Measurements from ENCODE around the gene GRM8.
A peak's percentile ranks its signal among the peaks of the same experiment; 100 is the strongest.
"Not testable (repeated sequence)": the region's sequence is repeated elsewhere in the genome, so short reads cannot be mapped to it uniquely, and the experiment has no call there.

The GRM8 gene

DNA sequence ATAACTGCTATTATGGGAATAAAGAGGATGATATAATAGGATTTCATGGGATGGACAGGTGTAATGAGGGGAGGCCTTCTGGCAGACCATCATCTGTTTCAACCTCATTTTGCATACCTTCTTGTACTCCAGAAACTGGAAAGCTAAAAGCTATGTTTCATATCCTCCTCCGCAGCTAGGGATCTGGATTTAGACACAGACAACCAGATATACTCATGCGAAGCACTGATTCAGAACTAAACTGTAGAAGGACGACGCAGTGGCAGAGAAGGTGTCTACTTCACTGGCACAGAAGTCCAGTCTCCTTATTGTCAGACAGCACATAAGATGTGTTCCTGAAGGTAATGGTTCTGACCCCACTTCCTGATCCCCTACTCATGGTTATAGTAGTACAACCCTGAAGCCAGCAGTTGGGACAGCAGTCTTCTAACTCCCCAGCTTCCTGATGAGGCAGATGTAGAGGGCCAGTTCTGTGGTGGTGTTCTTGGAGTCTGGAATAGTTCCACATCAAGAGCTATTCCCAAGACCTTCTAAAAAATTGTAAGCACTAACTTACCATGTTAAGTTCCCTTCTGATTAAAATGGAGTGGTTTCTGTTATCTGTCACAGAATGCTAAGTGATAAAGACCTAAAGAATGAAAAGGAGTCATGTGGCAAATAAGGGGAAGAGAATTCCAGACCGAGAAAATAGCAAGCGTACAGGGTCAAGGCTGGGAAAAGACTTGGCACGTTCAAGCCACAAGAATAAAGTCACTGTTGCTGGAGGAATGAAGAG is 550.3 kb downstream of the GRM8 start:
- DNase-seq: no peak

DNA sequence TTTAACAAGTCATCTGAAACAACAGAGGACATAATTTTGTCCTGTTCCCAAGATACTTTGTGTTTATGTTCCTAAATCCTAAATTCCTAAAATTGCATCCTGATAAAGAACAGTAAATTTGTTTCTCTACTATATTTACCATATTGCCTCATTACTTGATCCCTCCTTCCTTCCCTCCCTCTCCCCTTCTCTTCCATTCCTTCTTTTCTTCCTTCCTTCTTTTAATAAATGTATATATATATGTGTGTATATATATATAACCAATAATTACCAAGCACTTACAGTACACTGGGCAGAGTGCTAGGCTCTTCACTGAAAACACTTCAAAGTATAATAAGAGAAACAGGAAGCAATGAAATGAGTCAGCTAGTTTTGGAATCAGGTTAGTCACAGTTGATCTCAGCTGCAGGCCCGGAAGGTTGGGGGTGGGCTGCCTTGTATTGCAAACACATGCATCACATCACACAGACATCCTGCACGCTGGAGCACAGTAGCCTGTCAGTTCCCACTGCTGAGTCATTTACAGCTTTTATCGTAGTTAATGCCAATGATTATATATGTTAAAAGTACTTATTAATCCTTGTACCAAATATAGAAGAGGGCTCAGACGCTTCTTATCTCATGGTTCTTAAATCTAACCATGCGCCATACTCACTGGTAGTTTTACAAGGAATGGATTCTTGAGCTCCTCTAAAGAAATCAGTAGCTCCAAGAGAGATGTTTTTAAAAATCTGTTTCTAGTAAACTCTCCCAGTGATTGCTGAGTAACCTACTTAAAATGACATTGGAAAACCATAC is 551.7 kb downstream of the GRM8 start:
- DNase-seq: peak; percentile 60

DNA sequence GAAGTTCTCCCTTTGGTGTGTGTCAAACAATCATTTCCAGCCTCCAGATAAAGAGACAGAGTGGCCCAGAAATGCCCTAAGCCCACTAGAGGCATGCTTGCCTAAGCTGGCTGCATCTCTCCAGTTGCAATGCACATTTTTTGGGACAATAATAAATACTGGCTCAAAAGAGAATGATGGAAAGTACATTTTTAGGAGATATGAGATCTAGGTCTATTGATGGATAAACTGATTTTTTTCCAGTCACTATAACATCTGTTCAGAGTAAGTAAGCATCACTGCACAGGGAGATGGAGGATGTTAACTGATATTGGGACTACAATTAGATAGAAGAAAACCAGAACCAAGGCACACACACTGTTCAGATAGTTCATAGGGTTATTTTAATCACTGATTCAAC is 553.0 kb downstream of the GRM8 start:
- no peak for DNase-seq

DNA sequence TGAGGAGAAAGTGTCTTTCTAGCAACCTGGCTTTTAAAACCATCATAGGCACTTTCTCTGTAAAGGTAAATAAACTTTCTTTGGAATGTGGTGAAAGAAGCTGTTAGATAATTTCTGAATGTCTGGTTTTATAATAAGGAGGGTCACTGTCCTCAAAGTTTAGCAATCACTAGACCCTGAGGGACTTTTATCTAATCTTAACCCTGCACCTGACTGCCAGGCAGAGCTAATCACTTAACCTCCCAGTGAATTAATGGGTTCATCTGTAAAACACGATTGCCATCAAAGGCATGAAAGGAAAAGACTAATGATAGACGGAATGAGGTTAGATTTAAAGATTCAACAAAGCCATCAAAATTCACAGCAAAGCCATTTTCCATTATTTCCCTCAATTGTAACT is 553.8 kb downstream of the GRM8 start:
- DNase-seq: no peak

DNA sequence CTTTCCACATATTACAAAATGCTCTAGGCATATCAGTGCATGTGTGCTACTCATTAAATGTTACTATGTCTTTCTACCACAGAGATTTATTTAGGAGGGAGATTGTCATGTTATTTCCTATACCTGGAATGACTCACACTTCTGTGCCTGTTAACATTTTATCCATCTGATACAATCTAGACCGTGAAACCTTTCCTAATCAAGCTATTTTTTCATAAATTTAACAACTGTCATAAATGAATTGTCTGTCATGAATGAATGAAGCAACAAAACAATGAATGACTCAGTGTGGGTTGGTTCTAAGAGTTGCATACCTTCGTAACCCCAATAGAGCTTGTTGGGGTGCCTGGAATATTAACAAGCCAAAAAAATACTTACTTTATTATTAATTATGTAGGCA is 554.3 kb downstream of the GRM8 start:
- DNase-seq: no peak

DNA sequence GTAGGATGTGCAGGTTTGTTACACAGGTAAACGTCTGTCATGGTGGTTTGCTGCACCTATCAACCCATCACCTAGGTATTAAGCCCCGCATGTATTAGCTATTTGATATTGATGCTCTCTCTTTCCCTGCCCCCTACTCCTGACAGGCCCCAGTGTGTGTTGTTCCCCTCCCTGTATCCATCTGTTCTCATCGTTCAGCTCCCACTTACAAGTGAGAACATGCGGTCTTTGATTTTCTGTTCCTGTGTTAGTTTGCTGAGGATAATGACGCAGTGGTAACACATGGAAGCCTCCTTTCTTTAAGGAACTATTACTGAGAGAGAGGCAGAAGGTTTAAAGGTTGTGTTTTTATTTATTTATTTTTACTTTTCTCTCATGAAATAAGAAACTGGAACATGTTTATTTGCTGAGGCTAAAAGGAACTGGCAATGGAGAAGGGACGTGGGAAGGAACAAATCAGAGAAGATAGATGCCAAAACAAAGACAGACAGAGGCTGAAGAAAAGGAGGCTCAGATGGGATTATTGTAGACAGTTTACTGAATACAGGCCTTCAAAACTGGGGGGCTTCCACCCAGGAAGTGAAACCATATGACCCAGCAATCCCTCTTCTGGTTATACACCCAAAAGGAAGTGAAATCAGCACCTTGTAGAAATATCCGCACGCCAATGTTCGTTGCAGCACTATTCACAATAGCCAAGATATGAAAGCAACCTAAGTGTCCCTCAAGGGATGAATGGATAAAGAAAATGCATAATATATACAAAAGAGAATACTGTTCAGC is 556.3 kb downstream of the GRM8 start:
- no peak for DNase-seq

DNA sequence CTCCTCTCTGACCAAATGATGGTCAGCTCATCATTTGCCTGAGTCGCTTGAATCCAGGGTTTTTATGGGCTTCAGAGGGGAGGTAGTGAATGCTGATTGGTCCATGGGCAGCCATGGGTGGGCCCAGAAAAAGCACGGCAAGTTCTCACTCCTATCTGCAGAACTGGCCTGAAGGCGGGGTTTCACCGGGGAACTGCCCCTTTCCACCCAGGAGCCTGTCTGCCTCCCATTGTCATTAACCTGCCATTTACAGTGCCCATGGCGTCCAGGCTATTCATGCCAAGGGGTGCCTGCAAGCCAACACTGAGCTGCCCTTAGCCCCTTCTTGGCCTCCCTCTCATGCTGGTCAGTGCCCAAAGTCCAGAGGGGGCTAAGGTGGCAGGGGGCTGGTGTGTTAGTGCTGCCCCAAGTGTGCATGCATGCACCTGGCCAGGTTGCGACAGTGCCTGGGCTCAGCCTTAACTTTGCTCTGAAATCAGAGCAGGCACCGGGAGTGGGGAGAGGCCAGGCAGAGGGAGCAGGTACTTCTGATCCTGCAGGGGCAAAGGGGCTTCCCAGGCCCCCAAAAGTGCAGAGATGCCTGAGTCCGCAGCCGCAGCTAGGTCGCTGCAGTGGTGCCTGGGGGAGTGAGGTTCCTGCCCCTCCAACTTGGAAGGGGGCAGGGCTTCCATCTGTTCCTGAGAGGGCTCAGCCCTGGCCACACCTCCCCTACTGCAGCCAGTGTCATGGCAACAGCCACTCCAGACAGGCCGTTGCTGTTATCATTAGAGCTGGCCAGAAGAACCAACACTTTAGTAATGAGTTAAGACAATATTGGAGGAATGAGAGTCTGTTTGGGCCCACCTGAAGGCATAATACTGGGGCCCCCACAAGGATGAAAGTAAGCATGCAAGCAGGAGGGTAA is 561.6 kb downstream of the GRM8 start:
- no peak for DNase-seq

DNA sequence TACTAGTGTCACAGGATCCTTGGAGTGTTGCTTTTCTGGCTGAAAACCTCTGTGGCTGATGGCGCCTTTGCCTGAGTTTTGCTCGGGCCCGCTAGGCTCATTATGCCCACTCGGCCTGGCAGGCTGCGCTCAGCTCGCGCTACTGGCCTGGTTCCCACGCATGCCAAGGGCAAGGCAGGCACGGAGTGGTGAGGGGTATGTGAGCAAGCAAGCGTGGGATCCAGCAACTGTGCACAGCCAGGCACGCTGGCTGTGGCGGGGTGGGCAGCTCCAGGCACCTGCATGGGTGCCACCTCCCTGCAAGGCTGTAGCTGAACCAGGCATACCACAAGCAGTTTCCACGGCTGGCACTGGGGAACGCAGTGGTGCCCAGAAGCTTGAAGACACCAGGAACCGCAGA is 562.6 kb downstream of the GRM8 start:
- no peak for DNase-seq

DNA sequence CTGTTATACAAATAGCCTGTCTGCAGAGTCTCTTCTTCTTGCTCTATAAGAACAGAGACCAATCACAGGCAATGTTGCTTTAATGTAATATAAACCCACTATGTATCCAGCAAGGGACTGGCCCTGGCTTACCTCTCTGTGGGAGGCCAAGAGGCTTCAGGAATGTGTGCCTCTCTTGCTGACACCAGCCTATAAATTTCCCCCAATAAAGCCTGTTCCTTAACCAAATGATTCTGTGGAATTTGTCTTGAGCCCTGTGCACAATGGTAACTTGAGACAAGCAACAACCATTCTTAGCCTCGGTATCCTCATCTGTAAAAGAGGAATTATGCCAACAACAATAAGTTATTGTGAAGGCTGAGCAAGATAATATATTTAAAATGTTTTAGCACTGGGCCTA is 563.7 kb downstream of the GRM8 start:
- no peak for DNase-seq

DNA sequence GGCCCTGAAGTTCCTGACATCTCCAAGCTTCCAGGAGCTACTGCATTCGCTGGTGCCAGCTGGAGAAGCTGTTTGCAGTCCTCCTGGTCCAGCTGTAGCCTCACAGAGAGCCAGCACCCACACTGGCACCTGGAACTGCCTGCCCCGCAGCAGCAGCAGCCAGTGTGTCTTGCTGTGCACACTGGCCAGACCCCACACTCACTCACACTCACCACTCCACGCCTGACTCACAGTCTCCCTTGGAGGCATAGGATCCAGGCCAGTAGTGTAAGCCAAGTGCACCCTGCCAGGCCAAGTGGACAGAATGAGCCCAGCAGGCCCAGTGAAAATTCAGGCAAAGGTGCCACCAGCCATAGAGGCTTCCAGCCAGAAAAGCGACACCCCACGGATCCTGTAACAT is 566.3 kb downstream of the GRM8 start:
- DNase-seq: no peak

DNA sequence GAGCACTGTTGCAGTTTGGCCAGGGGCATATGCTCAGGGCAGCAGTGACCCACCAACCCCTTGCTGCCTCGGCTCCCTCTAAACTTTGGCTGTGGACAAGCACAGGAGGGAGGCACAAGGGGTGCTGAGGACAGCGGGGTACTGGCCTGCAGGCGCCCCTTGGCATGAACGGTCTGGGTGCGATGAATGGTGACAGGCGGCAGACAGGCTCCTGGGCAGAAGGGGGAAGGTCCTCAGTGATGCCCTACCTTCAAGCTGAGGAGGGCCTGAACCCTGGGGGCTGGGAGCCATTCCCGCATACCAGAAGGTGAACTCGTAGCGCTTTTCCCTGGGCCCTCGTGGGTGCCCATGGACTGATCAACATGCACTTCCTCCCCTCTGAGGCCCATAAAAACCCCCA is 567.1 kb downstream of the GRM8 start:
- DNase-seq: no peak

DNA sequence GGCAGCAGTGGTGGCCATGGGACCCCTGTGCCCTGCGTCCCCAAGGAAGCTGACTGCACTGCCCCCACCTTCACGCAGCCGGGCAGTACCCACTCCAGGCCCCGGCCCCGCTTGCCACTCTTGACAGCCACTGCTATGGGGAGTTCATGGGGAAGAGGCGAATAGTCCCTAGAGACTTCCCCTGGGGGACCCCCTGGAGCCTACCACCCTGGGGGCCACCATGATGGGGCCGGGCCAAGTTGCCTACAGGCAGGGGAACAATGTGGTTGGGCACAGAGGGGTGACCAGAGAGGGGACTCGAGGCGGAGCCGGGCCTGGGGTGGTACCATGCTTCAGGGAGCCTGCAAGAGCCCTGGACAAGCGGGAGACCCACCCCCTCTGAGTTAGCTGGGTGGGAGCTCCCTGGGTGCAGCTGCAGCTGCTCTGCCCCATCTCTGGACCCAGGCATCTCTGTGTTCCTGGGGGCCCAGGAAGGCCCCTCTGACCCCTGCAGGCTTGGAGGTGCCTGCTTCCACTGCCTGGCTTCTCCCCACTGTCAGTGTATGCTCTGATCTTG is 567.6 kb downstream of the GRM8 start:
- no peak for DNase-seq

DNA sequence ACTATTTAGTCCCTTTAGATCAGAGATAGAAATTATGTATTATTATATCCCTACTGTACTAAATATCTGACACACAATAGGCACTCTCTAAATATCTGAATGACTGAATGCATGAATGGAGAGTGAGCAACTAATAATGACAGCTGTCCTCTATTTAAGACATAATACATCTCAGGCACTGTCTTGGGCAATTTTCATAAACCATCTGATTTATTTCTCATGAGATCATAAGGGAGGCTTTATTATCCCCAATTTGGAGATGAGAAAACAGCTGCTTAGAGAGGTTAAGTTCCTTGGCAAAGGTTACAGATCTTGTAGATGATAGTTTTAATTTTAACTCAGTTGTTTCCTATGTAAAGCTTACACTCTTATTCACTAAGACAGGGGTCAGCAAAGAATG is 570.6 kb downstream of the GRM8 start:
- DNase-seq: no peak

DNA sequence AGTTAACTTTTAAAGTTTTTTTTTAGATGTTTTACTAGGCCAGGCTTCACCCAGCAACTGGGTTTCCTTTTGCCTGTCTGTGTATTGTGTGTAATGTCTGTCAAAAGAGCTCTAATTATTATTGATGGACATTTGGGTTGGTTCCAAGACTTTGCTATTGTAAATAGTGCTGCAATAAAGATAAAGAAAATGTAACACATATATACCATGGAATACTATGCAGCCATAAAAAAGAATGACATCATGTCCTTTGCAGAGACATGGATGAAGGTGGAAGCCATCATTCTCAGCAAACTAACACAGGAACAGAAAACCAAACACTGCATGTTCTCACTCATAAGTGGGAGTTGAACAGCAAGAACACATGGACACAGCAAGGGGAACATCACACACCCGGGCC is 584.0 kb downstream of the GRM8 start:
- not testable (repeated sequence) for DNase-seq

DNA sequence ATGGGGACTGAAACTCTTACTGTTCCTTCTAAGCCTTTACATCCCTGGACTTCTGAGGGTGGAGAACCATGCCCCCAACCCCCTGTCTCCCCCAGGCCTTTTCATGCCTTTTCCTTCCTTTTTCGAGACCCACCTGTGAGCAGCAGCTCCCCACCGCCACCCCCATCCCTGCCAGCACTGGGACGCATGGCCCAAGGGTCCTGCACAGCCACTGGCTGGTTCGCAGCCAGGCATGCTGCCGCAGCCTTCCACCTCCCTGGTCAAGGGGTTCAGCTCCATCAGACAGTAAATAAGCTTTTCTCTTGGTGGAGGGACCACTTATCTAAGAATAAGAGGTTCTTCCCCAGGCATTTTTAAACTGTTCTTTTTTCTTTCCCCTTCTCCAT is 584.4 kb downstream of the GRM8 start:
- DNase-seq: no peak

DNA sequence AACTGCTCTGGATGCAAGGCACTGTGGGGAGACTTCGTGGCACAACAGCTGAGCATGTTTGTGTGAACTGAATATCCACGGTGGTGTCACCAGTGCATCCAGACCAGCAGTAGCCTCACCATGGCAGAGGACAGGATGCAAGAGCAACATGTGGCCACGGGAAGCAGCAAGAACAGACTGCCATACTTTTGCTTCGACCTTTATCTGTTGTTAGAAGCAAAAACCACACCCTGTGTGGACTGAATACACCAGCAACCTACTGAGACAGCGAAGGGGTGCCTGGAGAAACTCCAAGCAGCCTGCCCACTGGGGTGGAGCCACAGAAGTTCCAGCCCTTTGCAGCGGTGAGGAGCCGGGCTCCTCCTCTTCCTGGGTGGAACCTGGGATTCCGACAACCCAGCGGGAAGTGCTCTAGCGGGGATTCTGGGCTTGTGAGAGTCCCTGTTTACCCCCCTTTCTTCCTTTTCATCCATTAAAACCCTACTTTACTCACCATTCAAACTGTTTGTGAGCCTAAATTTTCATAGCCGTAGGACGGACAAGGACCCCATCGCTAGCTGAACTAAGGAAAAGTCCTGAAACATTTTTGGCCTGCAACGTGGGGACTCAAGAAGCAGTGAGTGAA is 584.9 kb downstream of the GRM8 start:
- no peak for DNase-seq

DNA sequence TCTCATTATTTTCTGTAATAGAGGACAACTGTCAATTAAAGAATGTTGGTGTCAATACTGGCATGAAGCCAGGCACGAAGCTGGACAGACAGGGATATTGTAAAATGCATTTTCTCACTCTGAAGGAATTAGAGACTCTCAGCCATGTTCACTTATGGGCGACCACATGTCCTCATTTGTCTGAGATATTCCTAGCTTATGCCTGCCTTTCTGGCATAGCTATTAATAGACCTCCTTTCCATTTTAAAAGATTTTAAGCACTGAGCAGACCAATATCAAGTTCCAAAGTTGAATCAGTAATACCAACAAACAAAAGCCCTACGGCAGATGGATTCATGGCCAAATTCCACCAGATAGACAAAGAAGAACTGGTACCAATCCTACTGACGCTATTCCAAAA is 589.9 kb downstream of the GRM8 start:
- DNase-seq: no peak

DNA sequence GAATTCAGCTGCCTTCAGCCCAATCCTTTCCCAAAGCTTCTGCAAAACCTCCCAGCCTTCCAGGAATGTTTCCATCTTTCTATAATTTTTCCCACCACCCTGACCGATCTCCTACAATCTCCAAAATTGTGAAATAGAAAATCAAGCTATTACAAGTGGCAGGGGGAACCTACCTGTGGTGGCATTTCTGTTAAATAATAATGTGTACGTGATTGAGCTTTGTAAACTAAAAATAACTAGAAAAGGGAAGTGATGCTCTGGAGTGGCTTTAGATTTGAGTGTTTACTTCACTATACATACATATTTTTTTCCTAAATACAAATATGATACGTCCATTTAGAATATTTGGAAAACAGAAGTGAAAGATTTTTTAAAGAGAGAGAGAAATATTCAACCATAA is 593.6 kb downstream of the GRM8 start:
- no peak for DNase-seq

DNA sequence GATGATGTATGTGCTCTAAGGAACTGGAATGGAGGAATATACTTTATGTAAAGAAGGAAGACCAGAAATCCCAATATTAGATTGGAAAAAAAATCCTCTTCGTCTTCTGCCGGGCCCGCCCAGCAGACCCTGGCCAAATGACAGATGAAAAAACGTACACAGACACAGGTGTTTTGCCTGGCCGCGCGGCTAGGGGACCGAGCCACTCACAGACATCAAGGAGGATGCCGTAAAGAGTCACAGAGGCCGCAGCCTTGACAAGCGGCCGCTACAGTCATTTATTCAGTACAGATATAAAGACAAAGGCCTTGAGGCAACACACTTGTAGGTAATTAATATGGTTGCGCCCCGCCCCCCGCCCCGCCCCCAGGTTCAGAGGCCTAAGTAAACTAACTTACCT is 594.1 kb downstream of the GRM8 start:
- no peak for DNase-seq

DNA sequence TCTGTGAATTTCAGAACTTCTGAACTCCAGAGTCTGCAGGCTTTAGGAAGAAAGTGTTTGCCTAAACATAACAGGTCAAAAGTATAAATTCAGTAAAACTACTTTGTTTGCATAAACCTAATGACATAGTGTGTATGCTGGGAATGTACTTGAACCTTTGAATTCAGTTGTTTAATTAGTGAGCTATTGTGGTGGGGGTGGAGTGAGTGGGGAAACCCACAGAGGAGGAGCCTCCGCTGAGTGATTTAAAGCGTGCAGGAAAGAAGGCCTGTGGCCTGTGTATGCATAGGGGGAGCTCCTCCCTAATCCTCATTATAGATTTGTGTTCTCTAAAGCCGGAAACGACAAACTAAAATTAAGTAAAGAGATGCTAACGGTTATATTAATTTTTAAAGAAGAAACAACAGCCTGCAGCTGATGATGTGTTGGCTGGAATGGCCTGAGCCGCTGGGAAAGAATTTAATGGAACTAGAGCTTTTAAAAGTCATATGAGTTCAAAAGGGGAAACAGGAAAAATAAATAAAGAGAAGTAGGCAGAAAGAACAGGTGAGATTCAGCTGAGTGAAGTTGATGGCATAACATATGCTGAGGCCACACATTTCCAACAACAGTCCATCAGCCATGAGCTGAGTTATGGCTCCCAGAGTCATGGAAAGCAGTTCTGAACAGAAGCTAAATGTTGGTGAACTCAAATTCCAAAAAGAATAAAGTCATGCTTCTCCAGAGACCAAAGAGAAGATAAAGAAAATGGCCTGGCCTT is 595.0 kb downstream of the GRM8 start:
- no peak for DNase-seq

DNA sequence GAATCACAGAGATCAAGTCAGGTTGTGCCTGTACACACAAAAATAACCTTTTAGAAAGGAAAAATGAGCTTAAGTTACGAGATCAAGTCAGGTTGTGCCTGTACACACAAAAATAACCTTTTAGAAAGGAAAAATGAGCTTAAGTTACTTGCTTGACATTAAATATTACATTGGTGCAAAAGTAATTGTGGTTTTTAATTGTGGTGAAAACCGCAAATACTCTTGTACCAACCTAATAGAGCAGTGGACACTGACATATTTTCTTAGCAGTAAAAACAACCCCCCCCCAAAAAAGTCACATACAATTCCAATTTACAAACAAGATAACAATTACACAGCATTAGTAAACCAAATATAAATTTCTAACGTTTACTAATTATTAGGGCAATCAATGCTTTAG is 595.6 kb downstream of the GRM8 start:
- DNase-seq: no peak
